ENCODE data around the gene HOXB8.

HOXB8 gene

DNA sequence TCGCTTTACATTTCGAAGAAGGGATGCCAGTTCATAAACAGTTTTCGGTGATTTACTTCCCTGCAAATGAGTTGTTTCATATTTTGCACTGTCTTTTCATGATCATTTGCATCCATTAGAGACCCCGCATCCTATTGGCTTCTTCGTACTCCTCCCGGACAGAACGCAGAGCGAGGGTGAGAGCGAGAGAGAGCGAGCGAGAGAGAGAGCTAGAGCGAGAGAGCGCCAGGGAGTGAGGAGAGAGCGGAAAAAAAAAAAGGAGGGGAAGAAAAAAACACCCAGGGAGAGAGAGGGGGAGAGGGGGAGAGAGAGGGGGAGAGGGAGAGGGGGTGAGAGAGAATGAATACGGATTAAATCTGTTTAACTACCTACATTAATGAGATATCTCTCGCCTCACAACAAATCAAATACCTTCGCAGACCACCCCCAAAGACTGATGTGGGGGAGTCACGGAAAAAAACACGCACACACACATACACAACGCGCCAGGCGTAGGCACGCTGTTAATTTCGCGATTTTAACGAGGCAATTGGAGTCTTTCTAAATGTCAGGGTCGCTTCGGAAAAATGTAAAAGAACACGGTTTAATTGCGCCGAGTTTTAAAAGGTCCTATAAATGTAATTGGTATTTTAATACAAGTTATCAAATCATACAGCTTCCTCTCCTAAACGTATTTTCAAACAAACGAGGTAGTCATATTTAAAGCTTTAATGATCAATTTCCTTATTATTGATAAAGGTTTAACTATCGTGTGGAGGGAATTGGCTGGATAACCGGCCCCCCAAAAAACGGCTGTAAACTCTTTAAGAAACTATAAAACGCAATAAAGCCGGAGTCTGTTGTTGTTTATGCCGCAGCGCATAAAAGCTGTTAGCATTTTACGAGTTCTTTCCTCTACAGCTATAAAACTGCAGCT, at the start of gene HOXB8:
Gene HOXB8 (minus strand): TSS at position 246 of the 916 bp plus-strand sequence. CDS start 588 bp downstream, outside the sequence.
- peak within 1 kb of the TSS; percentile 33 for H3K27ac Mint-ChIP-seq
- ATAC-seq, result no peak
- peaks cover 68% of the 10 kb centered on the region for H3K4me1 Mint-ChIP-seq

GRCh38 chr17:48663134-48663924, 48.2 kb upstream of the HOXB8 start:
- Mint-ChIP-seq H3K27me3 (peaks cover 27% of the 10 kb centered on the region), H3K4me3 (no peak overlapping the region), H3K4me1 (no peaks in the 10 kb centered on the region), H3K9me3 (no peaks in the 10 kb centered on the region), H3K27ac (no peak overlapping the region), H3K36me3 (no peaks in the 10 kb centered on the region)
- ATAC-seq, result no peak

More for the DNA sequence above, at the start of gene HOXB8:
- Mint-ChIP-seq H3K36me3 (no peaks in the 10 kb centered on the region), H3K27me3 (peaks cover 98% of the 10 kb centered on the region), H3K9me3 (peaks cover 2% of the 10 kb centered on the region), H3K4me3 (no peak within 1 kb of the TSS)

- Mint-ChIP-seq H3K4me3 (no peak overlapping the region), H3K36me3 (no peaks in the 10 kb centered on the region), H3K27me3 (no peaks in the 10 kb centered on the region), H3K4me1 (peaks cover 7% of the 10 kb centered on the region), H3K27ac (no peak overlapping the region), H3K9me3 (no peaks in the 10 kb centered on the region)
- no peak for ATAC-seq
Measured at GRCh38 chr17:48655913-48656312, 40.8 kb upstream of the HOXB8 start.

DNA sequence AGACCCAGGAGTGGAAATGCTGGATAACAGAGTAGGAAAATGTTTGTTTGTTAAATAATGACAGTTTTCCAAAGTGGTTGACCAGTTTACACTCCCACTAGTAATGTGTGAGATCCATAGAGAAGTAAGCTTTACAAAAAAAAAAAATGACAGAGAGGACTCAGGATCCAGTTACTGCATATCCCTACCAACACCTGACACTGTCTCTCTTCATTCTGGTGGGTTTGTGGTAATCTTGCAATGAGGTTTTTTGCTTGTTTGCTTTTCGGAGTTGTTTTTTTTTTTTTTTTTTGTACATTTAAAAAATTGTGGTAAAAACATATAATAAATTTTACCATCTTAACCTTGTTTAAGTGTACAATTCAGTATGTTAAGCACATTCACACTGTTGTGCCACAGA, 34.6 kb upstream of the HOXB8 start:
- H3K27me3 Mint-ChIP-seq, result peaks cover 46% of the 10 kb centered on the region
- H3K9me3 Mint-ChIP-seq, result no peaks in the 10 kb centered on the region
- H3K36me3 Mint-ChIP-seq, result no peaks in the 10 kb centered on the region
- H3K27ac Mint-ChIP-seq, result no peak overlapping the region
- no peak for ATAC-seq
- no peak overlapping the region for H3K4me3 Mint-ChIP-seq
- peaks cover 21% of the 10 kb centered on the region for H3K4me1 Mint-ChIP-seq

GRCh38 chr17:48647963-48648245, 32.8 kb upstream of the HOXB8 start:
- ATAC-seq, result no peak
- Mint-ChIP-seq H3K27me3 (peaks cover 63% of the 10 kb centered on the region), H3K4me1 (peaks cover 21% of the 10 kb centered on the region), H3K4me3 (peak overlapping the region; percentile 80), H3K9me3 (no peaks in the 10 kb centered on the region), H3K36me3 (no peaks in the 10 kb centered on the region), H3K27ac (no peak overlapping the region)

DNA sequence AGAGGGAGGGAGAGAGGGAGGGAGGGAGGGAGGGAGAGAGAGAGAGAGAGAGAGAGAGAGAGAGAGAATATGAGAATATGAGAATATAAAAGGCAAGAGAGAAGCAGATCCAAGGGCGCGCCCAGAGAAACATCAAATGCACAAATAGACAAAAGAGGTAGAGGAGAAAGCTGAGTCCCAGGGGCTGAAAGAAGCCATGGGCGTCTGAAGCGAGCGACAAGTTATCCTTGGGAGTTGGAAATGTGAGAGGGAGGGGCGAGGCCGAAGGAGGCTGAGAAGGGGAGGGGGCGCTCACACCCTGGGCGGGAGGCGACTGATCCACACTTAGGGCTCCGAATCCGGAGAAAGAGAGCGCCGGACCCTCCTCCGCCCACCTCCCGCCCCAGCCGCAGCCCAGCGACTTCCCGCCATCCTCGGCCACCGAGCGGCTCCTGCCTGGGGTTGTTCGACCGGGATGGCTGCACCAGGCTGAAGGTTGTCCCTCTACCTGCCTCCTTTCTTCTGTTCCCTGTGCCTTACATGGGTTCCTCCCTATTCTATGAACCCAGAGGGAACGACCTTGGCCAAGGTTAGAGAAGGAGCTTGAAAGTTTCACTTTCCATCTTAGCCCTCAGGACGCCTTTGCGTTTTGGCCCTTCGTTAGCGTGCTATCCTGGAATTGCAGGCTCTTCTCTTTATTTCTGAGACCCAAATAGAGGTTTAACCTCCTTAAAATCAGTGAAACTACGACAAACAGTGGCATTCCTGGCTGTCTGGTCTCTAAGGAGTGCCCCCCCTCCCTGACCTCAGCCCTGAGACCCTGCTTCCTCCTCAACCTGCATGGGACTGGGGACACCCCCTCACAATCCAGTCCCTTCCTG, 32.2 kb upstream of the HOXB8 start:
- no peaks in the 10 kb centered on the region for H3K36me3 Mint-ChIP-seq
- peak overlapping the region; percentile 54 for H3K27ac Mint-ChIP-seq
- H3K4me3 Mint-ChIP-seq, result peak overlapping the region; percentile 80
- ATAC-seq, result peak; percentile 35
- H3K4me1 Mint-ChIP-seq, result peaks cover 20% of the 10 kb centered on the region
- peaks cover 69% of the 10 kb centered on the region for H3K27me3 Mint-ChIP-seq
- no peaks in the 10 kb centered on the region for H3K9me3 Mint-ChIP-seq

DNA sequence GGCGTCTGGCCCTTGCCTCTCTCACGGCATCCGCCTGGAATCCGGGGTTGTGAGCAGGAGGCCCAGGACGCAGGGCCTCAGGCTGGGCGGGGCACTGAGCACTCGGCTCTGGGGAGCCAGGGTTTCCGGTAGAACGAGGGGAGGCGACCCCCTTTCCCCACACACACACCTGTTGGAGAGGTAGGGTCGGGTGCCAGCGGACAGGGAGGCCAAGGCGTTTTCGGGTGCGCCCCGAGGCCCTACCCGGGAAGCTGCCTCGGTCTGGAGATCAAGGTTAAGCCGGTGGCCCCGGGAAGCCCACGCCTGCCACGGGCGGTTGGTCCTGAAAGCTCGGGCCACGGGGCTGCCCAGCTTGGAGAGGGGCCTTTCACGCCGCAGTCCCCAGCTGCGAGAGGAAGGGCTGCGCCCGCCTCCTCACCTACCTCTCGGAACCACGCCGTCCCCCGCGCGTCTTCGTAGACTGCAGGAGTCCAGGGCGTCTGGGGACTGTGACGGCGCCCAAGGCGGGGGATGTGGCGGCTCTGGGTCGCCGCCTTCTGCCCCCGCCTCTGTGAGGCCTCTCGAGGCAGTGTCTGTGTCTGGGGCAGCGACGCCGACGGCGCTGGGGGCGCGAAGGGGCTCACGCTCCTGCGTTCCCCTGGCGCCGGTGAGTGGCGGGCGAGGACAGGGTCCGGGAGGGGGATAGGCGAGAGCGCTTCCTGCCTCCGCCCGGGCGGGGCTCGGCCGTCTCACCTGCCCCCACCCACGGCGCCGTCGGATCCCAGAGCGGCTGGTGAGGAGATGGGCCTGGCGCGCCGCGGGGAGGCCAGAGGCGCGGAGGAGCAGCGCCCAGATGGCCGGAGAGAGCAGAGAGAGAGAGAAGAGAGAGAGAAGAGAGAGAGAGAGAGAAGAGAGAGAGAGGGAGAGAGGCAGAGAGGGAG, 31.4 kb upstream of the HOXB8 start:
- H3K4me3 Mint-ChIP-seq, result peak overlapping the region; percentile 80
- H3K4me1 Mint-ChIP-seq, result peaks cover 21% of the 10 kb centered on the region
- ATAC-seq, result peak; percentile 62
- no peaks in the 10 kb centered on the region for H3K9me3 Mint-ChIP-seq
- peaks cover 77% of the 10 kb centered on the region for H3K27me3 Mint-ChIP-seq
- no peaks in the 10 kb centered on the region for H3K36me3 Mint-ChIP-seq
- peak overlapping the region; percentile 54 for H3K27ac Mint-ChIP-seq

DNA sequence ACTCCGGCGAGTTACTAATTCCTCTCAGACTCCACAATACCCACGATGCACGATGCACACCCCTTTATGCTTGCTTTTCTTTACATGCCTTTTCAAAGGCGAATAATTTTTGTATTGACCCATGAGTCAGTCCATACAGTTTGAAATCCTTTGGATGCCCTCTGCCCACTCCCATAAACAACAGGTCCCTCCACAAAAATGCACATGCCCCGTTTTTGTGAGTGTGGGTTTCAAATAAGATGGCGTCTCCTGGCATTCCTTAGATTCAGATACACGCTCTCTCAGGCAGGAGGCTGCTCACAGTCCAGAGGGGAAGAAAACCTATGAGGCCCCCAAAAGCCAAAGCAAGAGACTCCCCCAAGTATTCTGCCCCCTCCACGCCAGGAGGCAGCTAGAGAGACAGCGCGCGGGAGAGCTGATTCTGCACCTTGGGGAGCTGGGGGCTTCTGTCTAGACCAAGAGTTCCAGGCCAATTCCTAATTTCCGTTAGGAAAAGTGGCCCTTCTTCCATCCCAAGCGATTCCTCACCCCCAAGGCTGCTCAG, 30.6 kb upstream of the HOXB8 start:
- ATAC-seq, result no peak
- Mint-ChIP-seq H3K27ac (no peak overlapping the region), H3K4me1 (peaks cover 25% of the 10 kb centered on the region), H3K4me3 (peak overlapping the region; percentile 80), H3K27me3 (peaks cover 83% of the 10 kb centered on the region), H3K36me3 (no peaks in the 10 kb centered on the region), H3K9me3 (no peaks in the 10 kb centered on the region)

GRCh38 chr17:48644910-48645557, 29.9 kb upstream of the HOXB8 start:
- Mint-ChIP-seq H3K9me3 (no peaks in the 10 kb centered on the region), H3K27me3 (peaks cover 81% of the 10 kb centered on the region), H3K27ac (no peak overlapping the region), H3K4me3 (no peak overlapping the region), H3K36me3 (no peaks in the 10 kb centered on the region), H3K4me1 (peaks cover 25% of the 10 kb centered on the region)
- no peak for ATAC-seq

- no peak for ATAC-seq
- Mint-ChIP-seq H3K4me1 (peaks cover 25% of the 10 kb centered on the region), H3K27me3 (peaks cover 84% of the 10 kb centered on the region), H3K4me3 (no peak overlapping the region), H3K36me3 (no peaks in the 10 kb centered on the region), H3K9me3 (no peaks in the 10 kb centered on the region), H3K27ac (no peak overlapping the region)
Measured at GRCh38 chr17:48644159-48644558, 29.1 kb upstream of the HOXB8 start.

GRCh38 chr17:48643697-48644012, 28.6 kb upstream of the HOXB8 start:
- ATAC-seq, result no peak
- H3K4me3 Mint-ChIP-seq, result no peak overlapping the region

GRCh38 chr17:48642843-48643696, 28.0 kb upstream of the HOXB8 start:
- no peak for ATAC-seq
- Mint-ChIP-seq H3K9me3 (no peaks in the 10 kb centered on the region), H3K4me1 (peaks cover 25% of the 10 kb centered on the region), H3K27ac (no peak overlapping the region), H3K27me3 (peaks cover 88% of the 10 kb centered on the region), H3K36me3 (no peaks in the 10 kb centered on the region), H3K4me3 (no peak overlapping the region)

More at GRCh38 chr17:48643697-48644012, 28.6 kb upstream of the HOXB8 start:
- no peaks in the 10 kb centered on the region for H3K36me3 Mint-ChIP-seq
- peaks cover 88% of the 10 kb centered on the region for H3K27me3 Mint-ChIP-seq
- H3K27ac Mint-ChIP-seq, result no peak overlapping the region
- no peaks in the 10 kb centered on the region for H3K9me3 Mint-ChIP-seq
- H3K4me1 Mint-ChIP-seq, result peaks cover 25% of the 10 kb centered on the region

Data from stimulated activated memory B cell treated with anti-CD40 and anti-IgM and Interleukin-4, amounts not matched to agents 10 μg/mL and 1 μg/mL and 100 μg/mL, for 72 hours (primary cell).